Astrocyte of the spinal cord (primary cell): ENCODE measurements around the gene CNNM1.

Experiments
- DNase-seq: peaks from one replicate; pipeline ENCODE4 v3.0.0; 2011; ENCODE audit warnings: low read depth, low spot score
- H3K4me3 ChIP-seq: 2 replicates; pipeline ENCODE4 v1.5.1; 2011; ENCODE audit warnings: low read depth, mild to moderate bottlenecking, low read length, moderate library complexity
- in situ Hi-C: cut with HindIII; loops from 2 replicates; pipeline ENCODE4 v1.10.0; 2017; ENCODE audit warnings: low sequenced_read_pairs
- TF ChIP-seq, protein P1 (sequence below): IDR thresholded peaks from 2 replicates; pipeline ENCODE4 v1.5.1; 2012; ENCODE audit warnings: low read depth, mild to moderate bottlenecking, low read length, inconsistent platforms

Gene CNNM1

DNA sequence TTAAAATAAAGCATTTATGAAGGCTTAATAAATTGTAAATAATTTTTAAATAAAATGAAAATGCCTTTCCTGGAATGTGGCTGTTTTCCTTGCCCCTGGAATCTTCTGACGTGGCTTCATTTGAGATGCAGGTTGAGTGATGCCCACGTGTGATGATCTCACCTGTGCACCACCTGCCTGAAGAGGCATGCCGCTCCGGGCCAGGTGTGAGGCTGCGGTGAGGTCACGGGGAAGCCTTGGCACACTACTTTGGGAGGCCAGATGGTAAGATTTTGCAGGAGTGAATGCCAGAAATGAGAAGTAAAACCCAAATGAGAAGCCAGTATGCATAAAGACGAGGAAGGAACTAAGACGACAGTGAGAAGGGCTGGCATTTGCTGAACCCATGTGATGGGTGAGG, 65.1 kb downstream of the CNNM1 start:
- H3K4me3 ChIP-seq, result no peak overlapping the region
- TF ChIP-seq, protein P1, sequence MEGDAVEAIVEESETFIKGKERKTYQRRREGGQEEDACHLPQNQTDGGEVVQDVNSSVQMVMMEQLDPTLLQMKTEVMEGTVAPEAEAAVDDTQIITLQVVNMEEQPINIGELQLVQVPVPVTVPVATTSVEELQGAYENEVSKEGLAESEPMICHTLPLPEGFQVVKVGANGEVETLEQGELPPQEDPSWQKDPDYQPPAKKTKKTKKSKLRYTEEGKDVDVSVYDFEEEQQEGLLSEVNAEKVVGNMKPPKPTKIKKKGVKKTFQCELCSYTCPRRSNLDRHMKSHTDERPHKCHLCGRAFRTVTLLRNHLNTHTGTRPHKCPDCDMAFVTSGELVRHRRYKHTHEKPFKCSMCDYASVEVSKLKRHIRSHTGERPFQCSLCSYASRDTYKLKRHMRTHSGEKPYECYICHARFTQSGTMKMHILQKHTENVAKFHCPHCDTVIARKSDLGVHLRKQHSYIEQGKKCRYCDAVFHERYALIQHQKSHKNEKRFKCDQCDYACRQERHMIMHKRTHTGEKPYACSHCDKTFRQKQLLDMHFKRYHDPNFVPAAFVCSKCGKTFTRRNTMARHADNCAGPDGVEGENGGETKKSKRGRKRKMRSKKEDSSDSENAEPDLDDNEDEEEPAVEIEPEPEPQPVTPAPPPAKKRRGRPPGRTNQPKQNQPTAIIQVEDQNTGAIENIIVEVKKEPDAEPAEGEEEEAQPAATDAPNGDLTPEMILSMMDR, result no peak
- in situ Hi-C loops, result no loop called here
- DNase-seq, result no peak

DNA sequence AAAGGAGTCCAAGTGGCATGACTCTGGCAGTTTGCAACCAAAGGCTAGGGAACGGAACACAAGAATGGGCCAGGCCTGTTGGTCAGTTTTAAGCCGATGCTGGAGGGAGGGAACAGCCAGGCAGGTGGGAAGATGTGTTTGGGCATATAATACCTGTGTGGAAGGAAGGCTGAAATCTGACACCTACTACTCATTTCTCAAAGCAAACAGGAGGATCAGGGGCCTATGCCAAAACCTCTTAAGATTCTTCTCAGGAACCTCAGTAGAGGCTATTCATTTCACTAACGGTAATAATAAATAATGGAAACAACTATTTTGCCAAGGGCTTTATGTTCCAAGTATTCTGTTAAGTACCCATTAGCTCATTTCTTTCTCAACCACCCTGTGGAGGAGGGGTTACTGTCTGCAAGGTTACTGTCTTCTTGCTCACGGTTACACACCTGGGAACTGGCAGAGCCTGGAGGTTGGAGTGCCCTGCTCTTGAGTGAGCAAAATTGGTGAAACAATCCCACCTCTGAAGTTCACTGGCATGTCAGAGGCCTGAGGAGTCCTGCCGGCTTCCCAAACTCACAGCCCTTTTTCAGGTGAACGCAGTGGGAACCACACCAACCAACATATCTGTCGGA, 65.7 kb downstream of the CNNM1 start:
- DNase-seq, result no peak
- TF ChIP-seq, protein P1, result no peak
- no peak overlapping the region for H3K4me3 ChIP-seq
- in situ Hi-C loops, result no loop called here

DNA sequence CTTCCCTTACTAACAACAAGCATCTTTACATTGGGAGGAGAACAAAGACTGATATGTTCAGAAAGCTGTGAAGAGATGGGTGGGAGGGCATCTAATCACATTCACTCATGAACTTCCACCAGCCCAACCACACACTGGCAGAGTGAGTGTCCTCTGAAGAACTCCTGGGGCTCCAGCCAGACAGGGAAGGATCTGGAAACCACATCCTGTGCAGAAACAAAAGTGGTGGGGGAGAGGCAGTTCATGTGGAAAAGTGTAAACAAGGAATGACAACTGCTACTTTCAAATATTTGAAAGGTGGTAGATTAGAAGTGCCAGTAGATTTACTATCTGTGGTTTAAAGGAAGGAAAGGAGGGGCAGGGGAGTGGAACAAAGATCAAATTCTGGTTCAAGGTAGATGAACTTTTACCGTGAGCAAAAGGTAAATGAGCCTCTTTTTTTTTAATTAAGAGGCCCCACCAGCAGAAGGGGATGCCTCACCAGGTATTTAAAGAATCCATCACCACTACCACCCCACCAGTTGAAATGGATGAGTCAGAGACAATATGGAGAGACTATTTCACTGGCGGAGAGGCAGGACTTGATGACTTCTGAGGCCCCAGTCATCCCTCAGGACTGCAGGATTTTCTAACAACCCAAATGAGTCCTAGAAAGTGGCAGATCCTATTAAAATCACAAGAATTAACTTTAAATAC, 66.7 kb downstream of the CNNM1 start:
- TF ChIP-seq, protein P1, result no peak
- DNase-seq, result peak; percentile 77
- in situ Hi-C loops, result no loop called here
- no peak overlapping the region for H3K4me3 ChIP-seq

DNA sequence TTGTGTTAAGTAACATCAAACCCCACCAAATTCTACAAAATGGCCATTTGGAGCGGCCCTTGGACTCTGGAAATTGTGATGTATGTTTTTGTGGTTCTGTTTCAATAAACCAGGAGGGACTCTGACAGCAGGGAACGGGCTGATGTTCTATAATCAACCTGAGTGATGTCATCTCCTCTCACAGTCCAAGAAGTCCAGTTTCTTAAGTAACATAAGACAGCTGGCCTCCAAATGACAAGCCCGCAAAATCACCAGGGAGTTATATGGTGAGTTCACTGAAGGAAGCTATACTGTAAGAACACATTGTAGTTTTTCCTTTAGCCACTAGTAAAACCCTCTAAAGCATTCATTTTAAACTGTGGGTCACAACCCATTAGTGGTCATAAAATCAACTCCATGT, 67.3 kb downstream of the CNNM1 start:
- TF ChIP-seq, protein P1, result no peak
- H3K4me3 ChIP-seq, result no peak overlapping the region
- in situ Hi-C loops, result no loop called here
- DNase-seq, result peak; percentile 68

DNA sequence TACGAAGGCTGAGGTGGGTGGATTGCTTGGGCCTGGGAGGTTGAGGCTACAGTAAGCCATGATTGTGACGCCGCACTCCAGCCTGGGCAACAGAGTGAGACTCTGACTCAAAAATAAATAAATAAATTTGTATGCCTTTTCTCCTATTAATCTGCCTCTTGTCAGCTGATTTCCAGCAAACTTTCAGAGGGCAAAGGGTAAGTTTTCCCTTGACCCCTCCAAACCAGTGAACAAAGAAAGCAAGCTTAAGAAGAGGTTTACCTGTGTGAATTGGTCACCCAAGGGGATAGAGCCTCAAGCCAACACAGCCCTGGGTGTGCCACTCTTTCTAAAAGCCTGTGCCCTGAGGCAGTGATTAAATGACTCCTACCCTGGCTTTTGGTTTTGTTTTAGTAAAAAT, 70.5 kb downstream of the CNNM1 start:
- H3K4me3 ChIP-seq, result no peak overlapping the region
- TF ChIP-seq, protein P1, result no peak
- in situ Hi-C loops, result no loop called here
- DNase-seq, result no peak

DNA sequence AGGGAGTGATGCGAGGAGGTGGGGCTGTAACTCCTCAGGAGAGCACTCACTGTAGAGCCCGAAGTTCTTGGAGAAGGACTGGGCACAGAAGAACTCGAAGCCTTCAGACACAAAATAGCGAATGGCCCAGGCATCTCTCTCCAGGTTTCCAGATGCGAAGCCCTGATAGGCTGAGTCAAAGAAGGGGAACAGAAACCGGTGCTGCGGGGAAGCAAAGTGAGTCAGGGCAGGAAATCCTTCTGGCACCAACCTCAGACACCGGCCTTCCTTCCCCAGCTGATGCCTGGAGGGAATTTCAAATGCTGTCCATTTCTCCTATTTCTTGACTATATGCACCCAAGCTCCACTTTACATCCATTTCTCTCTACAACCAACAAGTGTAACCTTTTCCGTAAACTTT, 74.5 kb downstream of the CNNM1 start:
- DNase-seq, result no peak

More for the DNA sequence above, 74.5 kb downstream of the CNNM1 start:
- in situ Hi-C loops, result no loop called here
- TF ChIP-seq, protein P1, result no peak
- no peak overlapping the region for H3K4me3 ChIP-seq
